Stimulated activated naive CD4-positive, alpha-beta T cell treated with Interleukin-2 at 50 U/mL for 16 hours (primary cell): Measurements from ENCODE around the gene RANBP3L.
"Not testable (repeated sequence)": the region's sequence is repeated elsewhere in the genome, so short reads cannot be mapped to it uniquely, and the experiment has no call there.

Experiments used
- DNase-seq: peaks from one replicate; lab custom pipeline; 2025; lab: John Stamatoyannopoulos, UW

Gene RANBP3L, protein sequence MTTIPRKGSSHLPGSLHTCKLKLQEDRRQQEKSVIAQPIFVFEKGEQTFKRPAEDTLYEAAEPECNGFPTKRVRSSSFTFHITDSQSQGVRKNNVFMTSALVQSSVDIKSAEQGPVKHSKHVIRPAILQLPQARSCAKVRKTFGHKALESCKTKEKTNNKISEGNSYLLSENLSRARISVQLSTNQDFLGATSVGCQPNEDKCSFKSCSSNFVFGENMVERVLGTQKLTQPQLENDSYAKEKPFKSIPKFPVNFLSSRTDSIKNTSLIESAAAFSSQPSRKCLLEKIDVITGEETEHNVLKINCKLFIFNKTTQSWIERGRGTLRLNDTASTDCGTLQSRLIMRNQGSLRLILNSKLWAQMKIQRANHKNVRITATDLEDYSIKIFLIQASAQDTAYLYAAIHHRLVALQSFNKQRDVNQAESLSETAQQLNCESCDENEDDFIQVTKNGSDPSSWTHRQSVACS

DNA sequence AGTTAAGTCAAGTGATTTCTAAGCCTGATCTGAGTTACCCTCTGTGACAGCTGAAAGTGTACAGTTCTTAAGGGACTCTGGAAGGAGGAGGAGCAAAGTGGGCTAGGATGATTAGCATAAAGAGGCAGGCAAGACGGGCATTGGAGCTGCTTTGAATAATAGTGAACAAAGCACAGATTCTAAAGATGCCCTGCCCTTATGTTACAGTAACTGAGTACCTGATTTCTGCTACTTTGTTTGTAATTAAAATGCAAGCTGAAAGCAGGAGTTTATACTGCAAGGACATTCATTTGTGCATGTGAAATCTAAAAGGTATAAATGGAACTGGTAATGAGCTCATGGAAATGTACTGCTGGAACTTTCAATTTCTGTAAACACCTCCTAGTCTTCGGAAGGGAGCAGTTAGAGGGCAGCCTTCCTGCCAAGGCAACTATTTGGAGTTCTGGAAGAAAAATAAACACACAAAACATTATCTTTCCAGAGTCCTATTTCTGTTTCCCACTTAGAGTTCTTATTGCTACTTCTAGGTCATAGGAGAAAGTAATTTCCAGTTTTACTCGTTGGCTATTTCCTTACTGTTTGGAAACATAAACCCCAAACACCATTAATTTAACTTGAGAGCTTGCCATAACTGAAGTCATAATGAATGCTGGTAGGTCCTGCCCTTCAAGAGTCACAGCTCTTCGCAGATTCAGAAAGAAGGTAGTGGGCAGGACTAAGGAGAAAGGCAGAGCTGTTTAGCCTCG lies at the start of gene RANBP3L:
RANBP3L (minus strand) TSS at position 45 of the 746 bp plus-strand sequence. CDS start 486 bp downstream, outside the sequence.
- DNase-seq, result no peak

DNA sequence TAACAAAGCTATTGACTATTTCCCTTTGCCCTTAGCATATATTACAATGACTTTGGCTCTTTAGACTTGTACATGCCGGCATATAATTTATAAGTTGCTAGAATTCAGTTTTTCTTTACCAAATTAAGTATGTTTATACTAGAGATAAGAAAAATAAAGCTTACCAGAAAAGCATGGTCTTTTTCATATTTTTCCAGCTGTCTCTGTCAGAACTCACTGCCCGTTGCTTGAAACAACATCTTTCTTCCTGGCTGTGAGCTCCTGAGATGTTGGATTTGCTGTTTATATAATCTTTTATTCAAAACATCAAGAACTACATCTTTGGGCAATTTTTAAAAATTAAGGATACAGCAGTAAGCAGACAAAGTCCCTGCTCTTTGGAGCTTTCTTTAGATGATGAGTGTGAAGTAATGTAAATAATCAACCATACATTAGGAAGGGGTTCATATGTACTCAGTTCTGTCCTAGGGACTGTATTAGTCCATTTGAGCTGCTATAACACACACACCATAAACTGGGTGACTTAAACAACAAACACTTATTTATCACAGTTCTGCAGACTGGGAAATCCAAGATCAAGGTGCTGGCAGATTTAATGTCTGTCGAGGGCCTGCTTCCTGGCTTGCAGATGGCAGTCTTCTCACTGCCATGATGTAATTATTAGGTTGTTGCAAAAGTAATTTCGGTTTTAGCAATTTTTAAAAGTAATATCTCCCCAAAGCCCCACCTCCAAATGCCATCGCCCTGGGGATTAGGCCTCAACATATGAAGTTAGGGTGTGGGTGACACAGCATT lies 45.4 kb upstream of the RANBP3L start:
- DNase-seq, result no peak

DNA sequence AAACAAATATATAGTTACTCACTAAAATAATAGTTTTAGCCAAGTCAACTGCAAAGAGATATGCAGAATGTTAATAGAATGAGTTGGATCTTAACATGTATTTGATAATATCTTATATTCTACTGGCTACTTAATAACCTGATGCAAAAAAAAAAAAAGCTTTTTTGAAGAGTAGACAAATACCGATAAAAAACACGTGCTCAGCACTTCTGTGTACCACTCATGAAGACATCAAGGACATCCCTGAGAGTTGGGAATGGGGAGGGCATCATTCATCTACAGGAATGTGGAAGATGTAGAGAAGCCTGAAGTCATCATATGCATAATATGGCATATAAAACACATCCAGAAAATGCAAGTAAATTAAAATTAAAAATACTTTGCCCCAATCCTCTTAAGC lies 43.2 kb upstream of the RANBP3L start:
- no peak for DNase-seq

DNA sequence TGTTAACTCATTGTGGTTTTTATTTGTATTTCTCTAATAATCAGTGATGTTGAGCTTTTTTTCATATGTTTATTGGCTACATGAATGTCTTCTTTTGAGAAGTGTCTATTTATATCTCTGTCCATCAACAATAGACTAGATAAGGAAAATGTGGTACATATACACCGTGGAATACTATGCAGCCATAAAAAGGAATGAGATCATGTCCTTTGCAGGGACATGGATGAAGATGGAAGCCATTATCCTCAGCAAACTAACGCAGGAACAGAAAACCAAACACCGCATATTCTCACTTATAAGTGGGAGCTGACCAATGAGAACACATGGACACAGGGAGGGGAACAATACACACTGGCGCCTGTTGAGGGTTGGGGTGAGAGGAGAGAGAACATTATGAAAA lies 40.0 kb upstream of the RANBP3L start:
- DNase-seq, result not testable (repeated sequence)

DNA sequence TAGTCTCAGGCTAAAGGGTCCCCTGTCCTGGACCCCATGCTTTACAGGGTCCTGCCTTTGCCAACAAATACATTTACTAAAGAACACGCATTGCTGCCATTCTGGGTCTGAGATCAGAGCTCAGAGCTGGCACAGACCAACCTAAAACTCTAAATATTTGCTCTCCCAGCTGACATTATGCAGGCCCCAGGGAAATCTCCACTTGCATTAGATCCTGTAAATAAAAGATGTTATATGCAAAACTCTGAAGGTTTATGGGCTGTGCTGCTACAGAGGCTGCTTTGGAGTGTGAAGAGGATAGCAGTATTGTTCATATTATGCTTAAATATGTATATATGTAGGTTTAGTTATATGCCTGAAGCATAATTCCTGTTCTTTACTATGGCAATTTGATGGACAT lies 35.9 kb upstream of the RANBP3L start:
- DNase-seq, result no peak

DNA sequence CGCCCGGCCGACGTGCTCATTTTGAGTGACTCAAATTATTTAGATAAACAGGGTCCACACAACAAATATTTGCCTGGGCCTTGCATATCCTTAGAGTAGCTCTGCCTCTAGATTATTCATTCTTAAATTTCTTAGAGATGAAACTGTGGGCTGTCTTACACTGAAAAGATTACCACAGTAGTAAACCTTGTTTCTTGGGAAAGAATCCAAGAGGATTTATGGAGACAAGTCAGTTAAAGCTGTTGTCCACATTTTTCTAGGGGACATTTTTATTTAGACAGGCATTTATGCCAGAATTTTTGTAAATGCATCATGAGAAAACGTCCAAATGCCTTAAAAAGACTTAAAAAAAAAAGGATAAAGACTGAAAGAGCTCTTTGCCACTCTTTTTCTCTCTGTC lies 32.6 kb upstream of the RANBP3L start:
- DNase-seq, result no peak

DNA sequence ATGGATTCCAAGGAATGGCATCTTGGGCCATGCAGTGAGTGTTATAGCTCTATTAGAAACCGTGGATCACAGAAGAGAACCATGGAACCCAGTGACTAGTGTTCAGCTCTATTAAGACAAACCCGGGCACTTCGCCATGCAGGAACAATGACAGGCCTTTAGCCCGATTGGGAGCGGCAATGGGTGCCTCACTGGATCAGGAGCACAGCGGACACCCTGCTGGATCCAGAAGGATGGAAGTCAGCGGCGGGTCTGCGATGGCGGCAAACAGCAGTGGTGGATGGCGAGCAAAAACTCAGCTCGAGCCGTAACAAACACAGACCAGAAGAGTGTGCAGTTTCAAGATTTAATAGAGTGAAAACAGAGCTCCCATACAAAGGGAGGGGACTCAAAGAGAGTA lies 31.0 kb upstream of the RANBP3L start:
- not testable (repeated sequence) for DNase-seq

DNA sequence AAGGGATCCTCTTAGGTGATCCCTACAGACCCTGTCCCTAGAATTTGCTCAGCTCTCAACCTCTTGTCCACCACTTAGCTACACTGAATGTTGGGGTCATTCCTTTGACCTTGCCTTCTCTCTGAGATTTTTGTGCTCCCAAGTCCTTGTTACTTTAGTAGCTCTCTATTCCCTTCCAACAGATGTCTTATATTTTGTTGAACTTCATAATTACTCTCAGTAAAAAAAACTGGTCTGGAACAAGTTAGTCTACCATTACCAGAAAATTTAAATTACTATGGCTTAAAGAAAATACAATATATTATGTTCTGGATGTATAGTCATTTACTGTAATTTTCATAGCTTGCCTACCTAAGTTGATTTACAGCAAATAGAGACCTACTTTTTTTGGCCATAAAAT lies 23.5 kb upstream of the RANBP3L start:
- DNase-seq, result no peak

DNA sequence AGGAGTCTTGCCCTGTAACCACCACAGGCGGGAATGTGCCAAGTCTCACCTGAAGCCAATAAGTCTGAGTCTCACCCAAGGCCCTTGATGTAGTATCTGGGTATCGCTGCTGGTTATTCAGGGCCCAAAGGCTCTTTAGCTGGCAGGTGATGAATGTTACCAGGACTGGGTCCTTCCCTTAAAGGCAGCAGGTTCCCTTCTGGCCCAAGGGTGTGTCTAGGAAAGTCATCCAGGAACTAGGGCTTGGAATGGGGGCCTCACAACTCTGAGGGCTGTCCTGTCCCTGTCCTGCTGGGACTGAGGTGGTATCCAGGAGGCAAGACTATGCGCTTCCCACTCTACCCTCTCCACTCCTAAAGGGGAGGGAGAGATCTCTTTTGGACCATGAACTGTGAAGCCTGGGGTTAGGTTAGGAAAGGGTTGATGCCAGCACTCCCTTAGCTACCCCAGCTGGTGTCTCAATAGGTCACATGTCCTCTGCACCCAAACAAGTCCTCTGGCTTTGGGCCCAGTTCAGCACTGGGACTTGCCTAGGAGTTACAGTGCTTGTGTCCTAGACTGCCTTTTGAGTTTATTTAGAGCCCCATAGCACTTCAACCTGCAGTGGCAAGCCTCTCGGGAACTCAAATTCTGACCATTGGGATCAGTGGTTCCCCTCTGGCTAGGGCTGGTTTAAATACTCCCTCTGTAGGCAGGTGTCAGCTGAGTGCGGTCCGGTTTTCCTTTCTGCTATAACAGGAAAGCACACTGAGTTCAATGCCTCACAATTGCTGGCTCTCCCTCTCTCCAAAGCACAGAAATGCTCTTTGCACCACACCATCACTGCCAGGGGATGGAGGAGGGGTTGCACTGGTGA lies 22.5 kb upstream of the RANBP3L start:
- no peak for DNase-seq

DNA sequence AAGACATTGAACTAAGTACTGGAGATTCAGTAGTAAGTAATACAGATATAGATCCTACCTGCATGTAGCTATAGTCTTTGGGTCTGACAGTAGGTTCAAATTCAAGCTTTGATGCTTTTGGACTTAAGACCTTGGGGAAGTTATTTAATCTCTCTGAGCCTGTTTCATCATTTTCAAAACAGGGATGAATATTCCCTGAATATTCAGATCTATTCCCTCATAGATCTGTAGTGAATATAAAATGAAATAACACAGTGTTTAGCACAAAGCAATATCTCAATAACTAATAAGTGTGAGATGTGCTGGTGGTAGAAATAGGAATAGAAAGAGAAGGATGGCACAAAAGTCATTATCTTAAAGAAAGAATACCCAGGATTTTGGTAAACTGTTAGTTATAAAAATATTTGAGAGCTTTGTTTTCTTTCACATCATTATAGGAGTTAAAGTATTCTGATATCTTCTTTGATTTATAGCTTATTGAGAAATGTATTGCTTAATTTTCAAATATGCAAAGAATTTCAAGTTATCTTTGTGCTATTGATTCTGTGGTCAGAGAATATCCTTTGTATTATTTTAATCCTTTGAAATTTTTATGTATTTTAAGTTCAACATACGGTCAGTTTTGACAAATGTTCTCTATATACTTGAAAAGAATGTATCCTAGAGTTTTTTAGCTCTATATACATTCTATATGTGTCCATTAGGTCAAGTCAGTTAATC lies 11.4 kb upstream of the RANBP3L start:
- DNase-seq, result no peak

DNA sequence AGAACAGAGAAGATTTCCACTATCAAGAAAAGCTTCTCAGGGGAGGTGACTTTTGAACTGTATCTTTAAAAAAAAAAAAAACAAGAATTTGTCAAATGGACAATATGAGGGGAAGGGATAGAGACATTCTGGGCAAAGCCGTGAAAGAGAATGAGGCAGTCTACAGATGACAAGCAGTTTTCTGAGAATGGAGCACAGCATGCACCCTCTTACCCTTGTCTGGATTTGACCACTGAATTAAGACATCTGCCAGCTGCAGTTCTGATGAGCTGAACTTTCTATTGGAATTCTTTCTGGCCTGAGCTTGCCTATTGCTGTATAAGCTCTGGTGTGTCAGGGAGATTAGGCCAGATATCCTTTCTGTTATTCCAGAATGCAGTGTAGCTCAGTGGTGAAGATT lies 10.3 kb upstream of the RANBP3L start:
- no peak for DNase-seq

DNA sequence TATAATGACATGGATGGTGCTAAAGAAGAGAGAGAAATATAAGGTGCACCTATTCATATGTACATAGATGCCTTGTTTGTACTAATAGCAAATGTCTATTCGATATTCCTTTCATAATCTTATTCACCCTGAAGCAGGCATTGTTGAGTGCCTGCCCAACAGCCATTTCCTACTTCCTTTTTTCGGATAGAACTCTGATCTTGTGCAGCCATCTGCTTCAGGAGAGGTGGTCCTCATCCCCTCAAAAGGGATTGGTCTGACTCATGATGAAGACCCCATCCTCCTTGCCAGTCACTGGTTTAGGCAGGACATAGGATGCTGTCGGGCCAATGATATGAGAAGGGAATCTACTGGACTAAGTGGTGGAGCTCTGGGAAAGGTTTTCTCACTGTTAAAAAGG lies 8.4 kb upstream of the RANBP3L start:
- no peak for DNase-seq

DNA sequence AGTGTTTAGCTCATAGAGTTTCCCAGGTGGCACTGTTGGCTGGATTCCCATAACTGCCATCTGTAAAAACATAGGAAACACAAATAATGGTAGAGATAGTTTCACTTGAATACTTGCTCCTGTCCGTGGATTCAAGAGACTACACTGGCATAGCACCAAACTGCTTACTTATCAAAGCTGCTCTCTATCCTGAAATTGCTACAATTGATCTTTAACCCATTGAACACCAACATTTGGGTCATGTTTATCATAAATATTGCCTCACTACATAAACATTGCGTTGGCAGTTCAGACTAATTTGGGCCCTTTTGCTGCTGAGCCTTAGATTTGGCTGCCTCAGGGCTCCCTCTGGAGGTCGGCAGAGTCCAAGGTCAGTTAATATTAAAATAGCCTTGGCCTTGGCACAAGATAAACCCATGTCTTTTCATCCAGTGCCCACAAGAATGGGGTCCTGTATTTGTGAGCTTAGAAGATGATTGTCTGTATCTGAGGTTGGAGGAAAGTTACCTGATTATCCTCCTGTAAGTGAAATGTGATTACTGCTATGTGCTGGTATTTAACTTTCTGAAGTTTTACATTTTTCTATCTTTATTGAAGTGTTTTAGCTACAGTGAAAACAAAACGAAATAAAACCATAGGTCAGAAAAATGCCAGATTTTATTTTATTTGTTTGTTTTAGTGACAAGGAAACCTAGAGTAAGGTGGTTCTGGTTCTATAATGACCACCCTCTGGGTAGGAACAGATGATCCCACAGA lies 4.0 kb upstream of the RANBP3L start:
- no peak for DNase-seq

DNA sequence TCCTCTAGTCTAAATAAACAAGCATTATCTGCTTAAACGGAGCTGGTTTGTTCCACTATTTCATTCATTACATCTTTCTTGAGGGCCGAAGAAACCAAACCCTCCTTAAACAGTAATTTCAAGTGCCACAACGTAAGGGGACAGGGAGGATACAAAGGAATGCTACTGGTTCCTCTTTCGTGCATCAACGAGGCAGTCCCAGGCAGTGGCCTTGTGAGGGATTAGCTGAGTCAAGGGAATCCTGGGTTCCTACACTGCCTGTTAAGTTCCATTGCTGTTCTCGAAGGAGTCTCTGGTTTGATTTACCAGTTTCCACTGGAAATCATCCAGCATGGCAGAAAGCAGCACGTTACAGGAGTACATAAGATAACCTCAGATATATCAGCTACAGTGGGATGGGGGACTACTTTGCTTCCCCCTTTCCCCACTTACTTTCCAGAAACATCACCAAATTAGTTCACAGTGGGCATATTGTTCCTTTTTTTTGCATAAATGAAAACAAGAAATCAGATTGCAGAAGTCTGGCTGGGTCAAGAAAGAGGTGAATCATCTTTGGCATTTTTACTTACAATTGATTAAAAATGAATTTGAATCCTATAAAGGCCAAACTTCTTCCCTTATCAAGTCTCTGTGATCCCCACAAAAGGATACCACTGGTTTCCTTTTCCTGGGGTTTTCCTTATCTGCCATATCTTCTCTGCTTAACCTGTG lies 2.5 kb upstream of the RANBP3L start:
- DNase-seq, result no peak

DNA sequence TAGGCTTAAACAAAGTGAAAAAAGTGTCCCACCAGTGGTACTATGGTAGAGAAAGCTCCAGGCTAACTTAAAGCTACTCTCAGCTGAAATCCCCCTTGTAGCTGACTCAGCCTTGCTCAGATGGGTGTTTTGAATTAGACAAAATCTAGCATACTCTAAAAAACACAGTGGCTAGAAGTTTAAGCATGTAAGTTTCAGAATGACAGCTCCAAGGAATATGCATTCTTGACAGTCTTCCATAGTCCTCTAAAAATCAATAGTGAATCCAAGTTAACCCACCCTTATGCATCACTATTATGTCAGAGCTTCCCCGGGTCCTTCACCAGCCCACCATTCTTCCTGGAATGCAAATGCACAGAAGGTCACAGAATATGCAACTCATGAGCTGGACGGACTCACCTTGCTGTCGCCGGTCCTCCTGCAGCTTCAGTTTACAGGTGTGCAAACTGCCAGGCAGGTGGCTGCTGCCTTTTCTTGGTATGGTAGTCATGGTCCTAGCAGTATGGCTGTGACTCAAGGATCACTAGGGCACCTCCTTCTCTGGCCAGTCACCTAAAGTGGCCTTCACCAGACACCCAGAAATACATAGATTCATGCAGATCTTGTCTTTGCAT lies 668 bp downstream of the RANBP3L start:
- DNase-seq, result no peak

DNA sequence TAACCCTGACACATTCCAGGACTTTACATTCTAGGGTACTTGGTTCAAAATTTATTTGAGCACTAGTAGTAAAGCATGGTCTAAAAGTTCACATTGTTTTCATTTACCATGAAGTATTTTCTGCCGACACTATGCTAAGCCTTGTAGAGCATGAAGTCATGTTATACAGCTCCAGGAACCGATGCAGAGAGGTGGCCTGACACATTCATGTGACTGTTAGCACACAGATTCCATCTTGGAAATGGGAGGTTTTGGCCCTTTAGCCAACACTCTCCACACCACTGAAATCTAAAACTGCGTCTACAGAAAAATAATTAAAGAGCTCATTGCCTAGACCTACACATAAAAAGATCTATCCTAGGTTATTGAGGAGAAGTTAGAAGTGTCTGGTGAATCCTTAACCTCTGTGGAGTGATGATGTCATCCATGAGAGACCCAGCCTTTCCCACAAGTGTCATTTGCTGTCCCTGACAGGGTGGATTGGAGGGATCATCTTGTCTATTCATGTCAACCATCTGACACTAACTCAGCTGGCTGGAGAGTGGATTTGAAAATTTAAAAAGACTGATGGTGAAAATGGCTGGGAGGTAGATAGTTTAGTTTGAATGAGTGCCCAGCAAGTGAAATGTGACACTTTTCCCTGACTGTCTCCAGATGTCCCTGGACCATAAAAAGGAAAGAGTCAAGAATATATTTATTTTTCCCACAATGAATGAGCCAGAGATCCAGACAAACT lies 1.3 kb downstream of the RANBP3L start:
- no peak for DNase-seq

DNA sequence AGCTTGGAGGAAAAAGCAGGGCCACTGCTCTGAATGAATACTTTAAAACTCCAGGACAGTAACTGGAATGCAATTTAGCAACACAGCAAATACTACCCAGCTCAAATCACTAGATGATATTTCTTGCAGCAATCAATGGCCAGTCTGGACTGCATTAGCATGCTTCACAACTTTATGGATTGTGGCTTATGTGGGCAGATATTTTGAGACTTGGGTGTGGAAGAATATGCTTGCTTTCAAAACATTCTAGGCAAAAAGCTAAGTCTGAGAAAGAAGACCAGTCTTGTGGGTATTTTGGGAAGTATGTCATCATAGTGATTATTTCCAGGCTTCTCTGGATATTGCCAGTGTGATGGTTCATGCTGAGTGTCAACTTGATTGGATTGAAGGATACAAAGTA lies 3.1 kb downstream of the RANBP3L start:
- DNase-seq, result no peak

DNA sequence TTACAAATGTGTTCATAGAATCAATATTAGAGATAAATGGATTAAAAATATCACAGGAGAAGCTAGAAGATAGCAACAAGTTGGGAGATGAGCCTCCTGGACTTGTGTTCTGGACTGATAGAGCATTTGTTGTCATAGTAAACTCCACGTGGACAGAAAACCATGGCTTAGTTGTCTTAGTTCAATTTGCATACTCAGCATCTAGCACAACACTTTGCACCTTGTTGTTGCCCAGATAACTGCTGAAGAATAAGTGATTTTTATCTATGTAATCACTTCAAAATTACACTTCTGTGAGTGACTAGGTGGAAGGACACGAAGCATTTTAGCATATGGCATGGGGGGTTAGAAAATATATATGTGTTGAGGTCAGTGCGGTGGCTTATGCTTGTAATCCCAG lies 4.0 kb downstream of the RANBP3L start:
- DNase-seq, result no peak
